ENCODE data around the gene OTOP2. TPM values are rescaled to one million over a fixed set of nuclear protein-coding genes. Genes with fewer than 3 reads are reported as not detected.

OTOP2 gene
- total RNA-seq, 1 experiment from 2014 or later = not detected

- no peak overlapping the region for H3K4me3 Mint-ChIP-seq
These were observed 29.1 kb downstream of the OTOP2 start for GRCh38 chr17:74953134-74953687.

More at GRCh38 chr17:74953134-74953687, 29.1 kb downstream of the OTOP2 start:
- ATAC-seq (no peak), DNase-seq (ENCODE audit: low spot score) (no peak)
- TF ChIP-seq JUN (CRISPR knock-in tag; IDR thresholded peaks at IDR 0.05) (no peak), USF2 (CRISPR knock-in tag; IDR thresholded peaks at IDR 0.05) (no peak), CBFB (CRISPR knock-in tag; IDR thresholded peaks at IDR 0.05; ENCODE audit: low read depth) (no peak), E2F5 (CRISPR knock-in tag; IDR thresholded peaks at IDR 0.05) (no peak), TEAD1 (CRISPR knock-in tag; IDR thresholded peaks at IDR 0.05) (no peak), STAT6 (CRISPR knock-in tag; conservative IDR thresholded peaks at IDR 0.05; ENCODE audit: low read depth) (no peak), SOX15 (CRISPR knock-in tag; IDR thresholded peaks at IDR 0.05) (no peak), IRF1 (CRISPR knock-in tag; IDR thresholded peaks at IDR 0.05) (no peak), ZBTB43 (CRISPR knock-in tag; IDR thresholded peaks at IDR 0.05) (no peak), SMAD3 (CRISPR knock-in tag; IDR thresholded peaks at IDR 0.05; ENCODE audit: borderline replicate concordance) (no peak)
- TF ChIP-seq, protein P1, sequence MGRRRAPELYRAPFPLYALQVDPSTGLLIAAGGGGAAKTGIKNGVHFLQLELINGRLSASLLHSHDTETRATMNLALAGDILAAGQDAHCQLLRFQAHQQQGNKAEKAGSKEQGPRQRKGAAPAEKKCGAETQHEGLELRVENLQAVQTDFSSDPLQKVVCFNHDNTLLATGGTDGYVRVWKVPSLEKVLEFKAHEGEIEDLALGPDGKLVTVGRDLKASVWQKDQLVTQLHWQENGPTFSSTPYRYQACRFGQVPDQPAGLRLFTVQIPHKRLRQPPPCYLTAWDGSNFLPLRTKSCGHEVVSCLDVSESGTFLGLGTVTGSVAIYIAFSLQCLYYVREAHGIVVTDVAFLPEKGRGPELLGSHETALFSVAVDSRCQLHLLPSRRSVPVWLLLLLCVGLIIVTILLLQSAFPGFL (CRISPR knock-in tag; IDR thresholded peaks at IDR 0.05; ENCODE audit: borderline replicate concordance) = no peak
- TF ChIP-seq, protein P2, sequence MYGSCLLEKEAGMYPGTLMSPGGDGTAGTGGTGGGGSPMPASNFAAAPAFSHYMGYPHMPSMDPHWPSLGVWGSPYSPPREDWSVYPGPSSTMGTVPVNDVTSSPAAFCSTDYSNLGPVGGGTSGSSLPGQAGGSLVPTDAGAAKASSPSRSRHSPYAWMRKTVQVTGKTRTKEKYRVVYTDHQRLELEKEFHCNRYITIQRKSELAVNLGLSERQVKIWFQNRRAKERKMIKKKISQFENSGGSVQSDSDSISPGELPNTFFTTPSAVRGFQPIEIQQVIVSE (CRISPR knock-in tag; IDR thresholded peaks at IDR 0.05; ENCODE audit: borderline replicate concordance) = no peak
- TF ChIP-seq, protein P3, sequence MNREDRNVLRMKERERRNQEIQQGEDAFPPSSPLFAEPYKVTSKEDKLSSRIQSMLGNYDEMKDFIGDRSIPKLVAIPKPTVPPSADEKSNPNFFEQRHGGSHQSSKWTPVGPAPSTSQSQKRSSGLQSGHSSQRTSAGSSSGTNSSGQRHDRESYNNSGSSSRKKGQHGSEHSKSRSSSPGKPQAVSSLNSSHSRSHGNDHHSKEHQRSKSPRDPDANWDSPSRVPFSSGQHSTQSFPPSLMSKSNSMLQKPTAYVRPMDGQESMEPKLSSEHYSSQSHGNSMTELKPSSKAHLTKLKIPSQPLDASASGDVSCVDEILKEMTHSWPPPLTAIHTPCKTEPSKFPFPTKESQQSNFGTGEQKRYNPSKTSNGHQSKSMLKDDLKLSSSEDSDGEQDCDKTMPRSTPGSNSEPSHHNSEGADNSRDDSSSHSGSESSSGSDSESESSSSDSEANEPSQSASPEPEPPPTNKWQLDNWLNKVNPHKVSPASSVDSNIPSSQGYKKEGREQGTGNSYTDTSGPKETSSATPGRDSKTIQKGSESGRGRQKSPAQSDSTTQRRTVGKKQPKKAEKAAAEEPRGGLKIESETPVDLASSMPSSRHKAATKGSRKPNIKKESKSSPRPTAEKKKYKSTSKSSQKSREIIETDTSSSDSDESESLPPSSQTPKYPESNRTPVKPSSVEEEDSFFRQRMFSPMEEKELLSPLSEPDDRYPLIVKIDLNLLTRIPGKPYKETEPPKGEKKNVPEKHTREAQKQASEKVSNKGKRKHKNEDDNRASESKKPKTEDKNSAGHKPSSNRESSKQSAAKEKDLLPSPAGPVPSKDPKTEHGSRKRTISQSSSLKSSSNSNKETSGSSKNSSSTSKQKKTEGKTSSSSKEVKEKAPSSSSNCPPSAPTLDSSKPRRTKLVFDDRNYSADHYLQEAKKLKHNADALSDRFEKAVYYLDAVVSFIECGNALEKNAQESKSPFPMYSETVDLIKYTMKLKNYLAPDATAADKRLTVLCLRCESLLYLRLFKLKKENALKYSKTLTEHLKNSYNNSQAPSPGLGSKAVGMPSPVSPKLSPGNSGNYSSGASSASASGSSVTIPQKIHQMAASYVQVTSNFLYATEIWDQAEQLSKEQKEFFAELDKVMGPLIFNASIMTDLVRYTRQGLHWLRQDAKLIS (CRISPR knock-in tag; IDR thresholded peaks at IDR 0.05; ENCODE audit: borderline replicate concordance) = no peak
- TF ChIP-seq, protein P4, sequence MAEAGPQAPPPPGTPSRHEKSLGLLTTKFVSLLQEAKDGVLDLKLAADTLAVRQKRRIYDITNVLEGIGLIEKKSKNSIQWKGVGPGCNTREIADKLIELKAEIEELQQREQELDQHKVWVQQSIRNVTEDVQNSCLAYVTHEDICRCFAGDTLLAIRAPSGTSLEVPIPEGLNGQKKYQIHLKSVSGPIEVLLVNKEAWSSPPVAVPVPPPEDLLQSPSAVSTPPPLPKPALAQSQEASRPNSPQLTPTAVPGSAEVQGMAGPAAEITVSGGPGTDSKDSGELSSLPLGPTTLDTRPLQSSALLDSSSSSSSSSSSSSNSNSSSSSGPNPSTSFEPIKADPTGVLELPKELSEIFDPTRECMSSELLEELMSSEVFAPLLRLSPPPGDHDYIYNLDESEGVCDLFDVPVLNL (CRISPR knock-in tag; IDR thresholded peaks at IDR 0.05; ENCODE audit: borderline replicate concordance, low read depth) = no peak
- TF ChIP-seq, protein P5, sequence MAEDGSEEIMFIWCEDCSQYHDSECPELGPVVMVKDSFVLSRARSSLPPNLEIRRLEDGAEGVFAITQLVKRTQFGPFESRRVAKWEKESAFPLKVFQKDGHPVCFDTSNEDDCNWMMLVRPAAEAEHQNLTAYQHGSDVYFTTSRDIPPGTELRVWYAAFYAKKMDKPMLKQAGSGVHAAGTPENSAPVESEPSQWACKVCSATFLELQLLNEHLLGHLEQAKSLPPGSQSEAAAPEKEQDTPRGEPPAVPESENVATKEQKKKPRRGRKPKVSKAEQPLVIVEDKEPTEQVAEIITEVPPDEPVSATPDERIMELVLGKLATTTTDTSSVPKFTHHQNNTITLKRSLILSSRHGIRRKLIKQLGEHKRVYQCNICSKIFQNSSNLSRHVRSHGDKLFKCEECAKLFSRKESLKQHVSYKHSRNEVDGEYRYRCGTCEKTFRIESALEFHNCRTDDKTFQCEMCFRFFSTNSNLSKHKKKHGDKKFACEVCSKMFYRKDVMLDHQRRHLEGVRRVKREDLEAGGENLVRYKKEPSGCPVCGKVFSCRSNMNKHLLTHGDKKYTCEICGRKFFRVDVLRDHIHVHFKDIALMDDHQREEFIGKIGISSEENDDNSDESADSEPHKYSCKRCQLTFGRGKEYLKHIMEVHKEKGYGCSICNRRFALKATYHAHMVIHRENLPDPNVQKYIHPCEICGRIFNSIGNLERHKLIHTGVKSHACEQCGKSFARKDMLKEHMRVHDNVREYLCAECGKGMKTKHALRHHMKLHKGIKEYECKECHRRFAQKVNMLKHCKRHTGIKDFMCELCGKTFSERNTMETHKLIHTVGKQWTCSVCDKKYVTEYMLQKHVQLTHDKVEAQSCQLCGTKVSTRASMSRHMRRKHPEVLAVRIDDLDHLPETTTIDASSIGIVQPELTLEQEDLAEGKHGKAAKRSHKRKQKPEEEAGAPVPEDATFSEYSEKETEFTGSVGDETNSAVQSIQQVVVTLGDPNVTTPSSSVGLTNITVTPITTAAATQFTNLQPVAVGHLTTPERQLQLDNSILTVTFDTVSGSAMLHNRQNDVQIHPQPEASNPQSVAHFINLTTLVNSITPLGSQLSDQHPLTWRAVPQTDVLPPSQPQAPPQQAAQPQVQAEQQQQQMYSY (CRISPR knock-in tag; IDR thresholded peaks at IDR 0.05) = no peak
- TF ChIP-seq, protein P6, sequence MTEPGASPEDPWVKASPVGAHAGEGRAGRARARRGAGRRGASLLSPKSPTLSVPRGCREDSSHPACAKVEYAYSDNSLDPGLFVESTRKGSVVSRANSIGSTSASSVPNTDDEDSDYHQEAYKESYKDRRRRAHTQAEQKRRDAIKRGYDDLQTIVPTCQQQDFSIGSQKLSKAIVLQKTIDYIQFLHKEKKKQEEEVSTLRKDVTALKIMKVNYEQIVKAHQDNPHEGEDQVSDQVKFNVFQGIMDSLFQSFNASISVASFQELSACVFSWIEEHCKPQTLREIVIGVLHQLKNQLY (CRISPR knock-in tag; IDR thresholded peaks at IDR 0.05) = no peak
- H3K9me3 Mint-ChIP-seq = no peaks in the 10 kb centered on the region
- ChIA-PET CTCF (interaction anchor here (0.9 to 6.5 kb wide), 6 partner anchors 8 to 34 kb away, joined by 3 to 206 read pairs (median 8); partner anchors contain the start of genes OTOP2 and USH1G), POLR2A (no interaction called here)
- H3K27me3 Mint-ChIP-seq (ENCODE audit: low read depth) = peaks cover 12% of the 10 kb centered on the region
- peaks cover 9% of the 10 kb centered on the region for H3K4me1 Mint-ChIP-seq
- no peak overlapping the region for H3K27ac Mint-ChIP-seq
- H3K36me3 Mint-ChIP-seq = no peaks in the 10 kb centered on the region
